ENCODE results near the gene LMX1A.

LMX1A gene

GRCh38 chr1:165353731-165354671, 2.5 kb downstream of the LMX1A start:
- no peak for TF ChIP-seq EZH2phosphoT487 (IDR thresholded peaks at IDR 0.05; ENCODE audit: borderline replicate concordance)
- TF ChIP-seq, protein P1, sequence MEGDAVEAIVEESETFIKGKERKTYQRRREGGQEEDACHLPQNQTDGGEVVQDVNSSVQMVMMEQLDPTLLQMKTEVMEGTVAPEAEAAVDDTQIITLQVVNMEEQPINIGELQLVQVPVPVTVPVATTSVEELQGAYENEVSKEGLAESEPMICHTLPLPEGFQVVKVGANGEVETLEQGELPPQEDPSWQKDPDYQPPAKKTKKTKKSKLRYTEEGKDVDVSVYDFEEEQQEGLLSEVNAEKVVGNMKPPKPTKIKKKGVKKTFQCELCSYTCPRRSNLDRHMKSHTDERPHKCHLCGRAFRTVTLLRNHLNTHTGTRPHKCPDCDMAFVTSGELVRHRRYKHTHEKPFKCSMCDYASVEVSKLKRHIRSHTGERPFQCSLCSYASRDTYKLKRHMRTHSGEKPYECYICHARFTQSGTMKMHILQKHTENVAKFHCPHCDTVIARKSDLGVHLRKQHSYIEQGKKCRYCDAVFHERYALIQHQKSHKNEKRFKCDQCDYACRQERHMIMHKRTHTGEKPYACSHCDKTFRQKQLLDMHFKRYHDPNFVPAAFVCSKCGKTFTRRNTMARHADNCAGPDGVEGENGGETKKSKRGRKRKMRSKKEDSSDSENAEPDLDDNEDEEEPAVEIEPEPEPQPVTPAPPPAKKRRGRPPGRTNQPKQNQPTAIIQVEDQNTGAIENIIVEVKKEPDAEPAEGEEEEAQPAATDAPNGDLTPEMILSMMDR (conservative IDR thresholded peaks at IDR 0.05; ENCODE audit: low read length) = no peak
- Histone ChIP-seq H3K27me3 (ENCODE audit: insufficient read depth, low read length, poor library complexity, severe bottlenecking) (peaks cover 4% of the 10 kb centered on the region), H3K9me3 (ENCODE audit: insufficient read depth, low read depth, low read length) (no peaks in the 10 kb centered on the region), H2AFZ (ENCODE audit: low read length) (no peak overlapping the region), H3F3A (ENCODE audit: low read depth) (no peaks in the 10 kb centered on the region), H3K4me1 (ENCODE audit: insufficient read depth, low read length, poor library complexity, severe bottlenecking) (no peaks in the 10 kb centered on the region), H3K79me2 (ENCODE audit: insufficient read depth, low read length) (no peaks in the 10 kb centered on the region), H3K4me2 (ENCODE audit: low read depth, low read length, poor library complexity, severe bottlenecking) (no peak overlapping the region), H3K36me3 (ENCODE audit: insufficient read depth, low read length) (no peaks in the 10 kb centered on the region), H3K9ac (ENCODE audit: low read depth, low read length, poor library complexity, severe bottlenecking) (no peak overlapping the region), H4K20me1 (ENCODE audit: insufficient read depth, low read length, poor library complexity, severe bottlenecking) (no peaks in the 10 kb centered on the region), H3K4me3 (ENCODE audit: low read length, poor library complexity, severe bottlenecking) (no peak overlapping the region), H3K9me2 (replicated peaks; ENCODE audit: low read depth, low read length) (no peaks in the 10 kb centered on the region)

DNA sequence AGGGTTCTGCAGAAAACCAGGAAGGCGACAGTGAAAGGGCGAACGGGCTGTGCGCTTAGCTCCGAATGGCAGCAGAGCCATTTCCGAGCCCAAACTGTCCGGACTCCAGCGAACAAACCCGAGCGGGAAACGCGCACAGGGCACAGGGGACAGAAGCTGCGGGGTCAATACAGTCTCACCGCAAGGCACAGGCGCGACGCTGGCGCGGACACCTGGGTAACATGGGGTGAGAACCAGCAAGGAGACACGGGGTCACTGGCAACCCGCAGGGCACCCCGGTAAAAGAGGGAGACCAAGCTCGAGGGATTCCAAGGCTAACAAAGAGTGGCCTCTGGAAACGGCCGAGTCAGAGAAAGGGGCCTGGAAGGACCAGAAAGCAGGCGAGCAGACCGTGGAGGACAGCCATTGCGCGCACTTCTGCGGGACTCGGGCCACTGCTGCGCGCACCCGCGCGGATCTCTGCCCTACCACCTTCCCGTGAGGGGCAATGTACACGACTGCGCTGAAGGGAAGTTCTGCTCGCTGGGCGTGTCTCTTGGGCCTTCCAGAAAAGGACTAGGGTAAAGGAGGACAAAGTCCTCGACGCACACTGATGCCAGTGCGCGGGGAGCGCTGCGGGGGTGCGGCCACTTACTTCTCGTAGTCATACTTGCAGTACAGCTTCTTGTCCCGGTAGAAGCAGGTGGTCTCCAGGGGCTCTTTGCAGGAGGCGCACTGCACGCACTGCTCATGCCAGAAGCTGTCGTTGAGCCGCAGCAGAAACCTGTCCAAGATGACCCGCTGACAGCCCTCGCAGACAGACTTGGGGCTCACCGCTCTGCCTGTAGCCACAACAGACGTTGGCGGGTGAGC, 3.8 kb downstream of the LMX1A start:
- H2AFZ ChIP-seq (ENCODE audit: low read length) = no peak overlapping the region
- H3K4me2 ChIP-seq (ENCODE audit: low read depth, low read length, poor library complexity, severe bottlenecking) = no peak overlapping the region
- no peaks in the 10 kb centered on the region for H3F3A ChIP-seq (ENCODE audit: low read depth)
- peaks cover 6% of the 10 kb centered on the region for H3K27me3 ChIP-seq (ENCODE audit: insufficient read depth, low read length, poor library complexity, severe bottlenecking)
- no peaks in the 10 kb centered on the region for H3K36me3 ChIP-seq (ENCODE audit: insufficient read depth, low read length)
- no peaks in the 10 kb centered on the region for H3K79me2 ChIP-seq (ENCODE audit: insufficient read depth, low read length)
- no peaks in the 10 kb centered on the region for H4K20me1 ChIP-seq (ENCODE audit: insufficient read depth, low read length, poor library complexity, severe bottlenecking)
- no peaks in the 10 kb centered on the region for H3K9me3 ChIP-seq (ENCODE audit: insufficient read depth, low read depth, low read length)
- no peak overlapping the region for H3K9ac ChIP-seq (ENCODE audit: low read depth, low read length, poor library complexity, severe bottlenecking)
- no peaks in the 10 kb centered on the region for H3K4me1 ChIP-seq (ENCODE audit: insufficient read depth, low read length, poor library complexity, severe bottlenecking)
- H3K9me2 ChIP-seq (replicated peaks; ENCODE audit: low read depth, low read length) = no peaks in the 10 kb centered on the region
- TF ChIP-seq, protein P1 (conservative IDR thresholded peaks at IDR 0.05; ENCODE audit: low read length) = no peak
- no peak for TF ChIP-seq EZH2phosphoT487 (IDR thresholded peaks at IDR 0.05; ENCODE audit: borderline replicate concordance)
- no peak overlapping the region for H3K4me3 ChIP-seq (ENCODE audit: low read length, poor library complexity, severe bottlenecking)

DNA sequence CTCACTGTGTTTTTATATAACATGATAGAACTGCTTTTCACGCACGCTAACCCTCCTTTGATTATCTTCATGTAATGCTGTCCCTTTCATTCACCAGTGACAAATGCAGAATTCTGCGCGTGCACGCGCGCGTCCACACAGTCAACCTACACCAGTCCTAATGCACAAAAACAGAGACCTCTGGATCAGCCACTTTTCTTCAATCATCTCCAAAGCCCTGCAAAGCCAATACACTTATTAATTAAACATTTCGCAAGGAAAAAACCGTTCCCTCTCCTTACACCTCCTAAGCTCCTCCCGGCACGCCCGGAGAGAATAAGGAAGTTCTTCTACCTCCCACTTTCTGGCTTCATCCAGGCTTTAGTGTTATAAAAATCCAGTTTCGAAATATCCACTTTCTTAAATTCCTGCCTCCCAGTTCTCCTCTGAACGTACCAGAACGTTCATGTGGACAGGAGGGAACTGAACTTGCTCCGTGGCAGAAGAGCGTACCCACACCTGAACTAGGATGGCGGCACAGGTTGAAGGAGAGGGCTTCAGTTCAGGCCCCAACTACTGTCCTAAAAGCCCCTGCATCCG, 4.6 kb downstream of the LMX1A start:
- H3K9ac ChIP-seq (ENCODE audit: low read depth, low read length, poor library complexity, severe bottlenecking) = no peak overlapping the region
- H3K4me2 ChIP-seq (ENCODE audit: low read depth, low read length, poor library complexity, severe bottlenecking) = no peak overlapping the region
- no peaks in the 10 kb centered on the region for H3K79me2 ChIP-seq (ENCODE audit: insufficient read depth, low read length)
- no peak overlapping the region for H3K4me3 ChIP-seq (ENCODE audit: low read length, poor library complexity, severe bottlenecking)
- no peaks in the 10 kb centered on the region for H3K9me3 ChIP-seq (ENCODE audit: insufficient read depth, low read depth, low read length)
- no peaks in the 10 kb centered on the region for H3F3A ChIP-seq (ENCODE audit: low read depth)
- no peak overlapping the region for H2AFZ ChIP-seq (ENCODE audit: low read length)
- no peaks in the 10 kb centered on the region for H3K36me3 ChIP-seq (ENCODE audit: insufficient read depth, low read length)
- H3K9me2 ChIP-seq (replicated peaks; ENCODE audit: low read depth, low read length) = no peaks in the 10 kb centered on the region
- TF ChIP-seq, protein P1 (conservative IDR thresholded peaks at IDR 0.05; ENCODE audit: low read length) = no peak
- no peak for TF ChIP-seq EZH2phosphoT487 (IDR thresholded peaks at IDR 0.05; ENCODE audit: borderline replicate concordance)
- no peaks in the 10 kb centered on the region for H3K4me1 ChIP-seq (ENCODE audit: insufficient read depth, low read length, poor library complexity, severe bottlenecking)
- H4K20me1 ChIP-seq (ENCODE audit: insufficient read depth, low read length, poor library complexity, severe bottlenecking) = no peaks in the 10 kb centered on the region
- H3K27me3 ChIP-seq (ENCODE audit: insufficient read depth, low read length, poor library complexity, severe bottlenecking) = peaks cover 11% of the 10 kb centered on the region
